ENCODE measurements around the gene IQCM. TPM values are rescaled to one million over a fixed set of nuclear protein-coding genes. Genes with fewer than 3 reads are reported as not detected.

IQCM gene
- polyA plus RNA-seq, 1 donor (not counting 4 experiments of a cell fraction or from before 2014, with no cell fraction given) = not detected

- Histone ChIP-seq H3K27ac (ENCODE audit: control insufficient read depth, insufficient read depth, low read length) (no peak overlapping the region), H3K36me3 (ENCODE audit: control insufficient read depth in 2 of 2, extremely low read depth in 1 of 2, insufficient read depth in 2 of 2, low read length in 2 of 2) (no peaks in the 10 kb centered on the region), H3K9me1 (ENCODE audit: control insufficient read depth, extremely low read depth, insufficient read depth, low read length) (peaks cover 3% of the 10 kb centered on the region), H3K4me2 (ENCODE audit: control insufficient read depth, extremely low read depth, insufficient read depth, low read depth, low read length) (no peak overlapping the region), H3K9ac (ENCODE audit: control insufficient read depth, extremely low read depth, insufficient read depth, low read length) (no peak overlapping the region), H3K9me3 (ENCODE audit: control insufficient read depth, low read depth, low read length) (no peaks in the 10 kb centered on the region), H3K4me3 (ENCODE audit: control insufficient read depth in 2 of 3, extremely low read depth in 1 of 3, insufficient read depth in 2 of 3, low read depth in 1 of 3, low read length in 3 of 3) (no peak overlapping the region), H3K4me1 (ENCODE audit: control insufficient read depth, extremely low read depth, insufficient read depth, low read length) (peaks cover 14% of the 10 kb centered on the region), H4K20me1 (ENCODE audit: control insufficient read depth, extremely low read depth, insufficient read depth, low read length) (no peaks in the 10 kb centered on the region), H2AFZ (ENCODE audit: control insufficient read depth, low read length) (no peak overlapping the region), H3K27me3 (ENCODE audit: control insufficient read depth, extremely low read depth, insufficient read depth, low read length) (no peaks in the 10 kb centered on the region), H3K79me2 (ENCODE audit: control insufficient read depth, insufficient read depth, low read length) (no peaks in the 10 kb centered on the region)
- dilution Hi-C loops (cut with MboI; ENCODE audit: extremely low pct_ligation_motif_present, low sequenced_read_pairs) = no loop called here
- no peak for DNase-seq (ENCODE audit: low read depth, low spot score)
- TF ChIP-seq CTCF (optimal IDR thresholded peaks at IDR 0.05 in 1 of 3, IDR thresholded peaks at IDR 0.05 in 1 of 3, conservative IDR thresholded peaks at IDR 0.05 in 1 of 3; ENCODE audit: extremely low read depth in 1 of 3, insufficient read depth in 2 of 3, low read length in 3 of 3) = no peak
- no peak for TF ChIP-seq EZH2 (IDR thresholded peaks at IDR 0.05; ENCODE audit: low read length)
- no peak for FAIRE-seq
Observed at GRCh38 chr4:149347139-149347538, 468.5 kb downstream of the IQCM start.

- peaks cover 14% of the 10 kb centered on the region for H3K4me1 ChIP-seq (ENCODE audit: control insufficient read depth, extremely low read depth, insufficient read depth, low read length)
- no peak overlapping the region for H2AFZ ChIP-seq (ENCODE audit: control insufficient read depth, low read length)
- no peak overlapping the region for H3K27ac ChIP-seq (ENCODE audit: control insufficient read depth, insufficient read depth, low read length)
- H3K9me3 ChIP-seq (ENCODE audit: control insufficient read depth, low read depth, low read length) = no peaks in the 10 kb centered on the region
- H3K27me3 ChIP-seq (ENCODE audit: control insufficient read depth, extremely low read depth, insufficient read depth, low read length) = no peaks in the 10 kb centered on the region
- no peak for TF ChIP-seq EZH2 (IDR thresholded peaks at IDR 0.05; ENCODE audit: low read length)
- no peak for TF ChIP-seq CTCF (optimal IDR thresholded peaks at IDR 0.05 in 1 of 3, IDR thresholded peaks at IDR 0.05 in 1 of 3, conservative IDR thresholded peaks at IDR 0.05 in 1 of 3; ENCODE audit: extremely low read depth in 1 of 3, insufficient read depth in 2 of 3, low read length in 3 of 3)
- H3K4me2 ChIP-seq (ENCODE audit: control insufficient read depth, extremely low read depth, insufficient read depth, low read depth, low read length) = no peak overlapping the region
- peak; percentile 13 for DNase-seq (ENCODE audit: low read depth, low spot score)
- H3K79me2 ChIP-seq (ENCODE audit: control insufficient read depth, insufficient read depth, low read length) = no peaks in the 10 kb centered on the region
- no peaks in the 10 kb centered on the region for H4K20me1 ChIP-seq (ENCODE audit: control insufficient read depth, extremely low read depth, insufficient read depth, low read length)
- peaks cover 3% of the 10 kb centered on the region for H3K9me1 ChIP-seq (ENCODE audit: control insufficient read depth, extremely low read depth, insufficient read depth, low read length)
- no peak overlapping the region for H3K4me3 ChIP-seq (ENCODE audit: control insufficient read depth in 2 of 3, extremely low read depth in 1 of 3, insufficient read depth in 2 of 3, low read depth in 1 of 3, low read length in 3 of 3)
- no peaks in the 10 kb centered on the region for H3K36me3 ChIP-seq (ENCODE audit: control insufficient read depth in 2 of 2, extremely low read depth in 1 of 2, insufficient read depth in 2 of 2, low read length in 2 of 2)
- no peak overlapping the region for H3K9ac ChIP-seq (ENCODE audit: control insufficient read depth, extremely low read depth, insufficient read depth, low read length)
- dilution Hi-C loops (cut with MboI; ENCODE audit: extremely low pct_ligation_motif_present, low sequenced_read_pairs) = no loop called here
- FAIRE-seq = peak; percentile 76
Observed at GRCh38 chr4:149345424-149345823, 470.2 kb downstream of the IQCM start.
